BE2C (cell line): ENCODE measurements around the gene MAGED4. TPM values are rescaled to one million over a fixed set of nuclear protein-coding genes. Genes with fewer than 3 reads are reported as not detected.
"Not testable (repeated sequence)": the region's sequence is repeated elsewhere in the genome, so short reads cannot be mapped to it uniquely, and the experiment has no call there.

Source experiments
- DNase-seq: peaks from one replicate; pipeline ENCODE4 v3.0.0-alpha.2; 2020
- H3K27me3 ChIP-seq: fragments of 250-450 bp; sonication (Bioruptor Pico); 2 replicates; pipeline ENCODE4 v1.5.1; 2020; ENCODE audit warnings: mild to moderate bottlenecking
- H3K36me3 ChIP-seq: fragments of 250-450 bp; sonication (Bioruptor Pico); 2 replicates; pipeline ENCODE4 v1.5.1; 2020; ENCODE audit warnings: mild to moderate bottlenecking
- H3K4me1 ChIP-seq: fragments of 250-450 bp; sonication (Bioruptor Pico); 2 replicates; pipeline ENCODE4 v1.5.1; 2020
- H3K4me3 ChIP-seq: 2 replicates; pipeline ENCODE4 v1.5.1; 2011; ENCODE audit warnings: low read depth, low read length
- H3K9me3 ChIP-seq: fragments of 250-450 bp; sonication (Bioruptor Pico); 2 replicates; pipeline ENCODE4 v1.5.1; 2020
- polyA plus RNA-seq: library from polyadenylated mRNA; unstranded; fragments of >200 nt; gene quantifications from one replicate; pipeline ENCODE4 v1.2.1, GENCODE V29; 2012; ENCODE audit warnings: low read depth, missing spikeins; ENCODE audit not compliant: insufficient read length, insufficient read depth
- TF ChIP-seq, protein P1 (sequence below): IDR thresholded peaks from 2 replicates; pipeline ENCODE4 v1.5.1; 2012; ENCODE audit warnings: mild to moderate bottlenecking, low read depth, low read length

MAGED4 gene, protein sequence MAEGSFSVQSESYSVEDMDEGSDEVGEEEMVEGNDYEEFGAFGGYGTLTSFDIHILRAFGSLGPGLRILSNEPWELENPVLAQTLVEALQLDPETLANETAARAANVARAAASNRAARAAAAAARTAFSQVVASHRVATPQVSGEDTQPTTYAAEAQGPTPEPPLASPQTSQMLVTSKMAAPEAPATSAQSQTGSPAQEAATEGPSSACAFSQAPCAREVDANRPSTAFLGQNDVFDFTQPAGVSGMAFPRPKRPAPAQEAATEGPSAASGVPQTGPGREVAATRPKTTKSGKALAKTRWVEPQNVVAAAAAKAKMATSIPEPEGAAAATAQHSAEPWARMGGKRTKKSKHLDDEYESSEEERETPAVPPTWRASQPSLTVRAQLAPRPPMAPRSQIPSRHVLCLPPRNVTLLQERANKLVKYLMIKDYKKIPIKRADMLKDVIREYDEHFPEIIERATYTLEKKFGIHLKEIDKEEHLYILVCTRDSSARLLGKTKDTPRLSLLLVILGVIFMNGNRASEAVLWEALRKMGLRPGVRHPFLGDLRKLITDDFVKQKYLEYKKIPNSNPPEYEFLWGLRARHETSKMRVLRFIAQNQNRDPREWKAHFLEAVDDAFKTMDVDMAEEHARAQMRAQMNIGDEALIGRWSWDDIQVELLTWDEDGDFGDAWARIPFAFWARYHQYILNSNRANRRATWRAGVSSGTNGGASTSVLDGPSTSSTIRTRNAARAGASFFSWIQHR
- polyA plus RNA-seq = 10.9 TPM

DNA sequence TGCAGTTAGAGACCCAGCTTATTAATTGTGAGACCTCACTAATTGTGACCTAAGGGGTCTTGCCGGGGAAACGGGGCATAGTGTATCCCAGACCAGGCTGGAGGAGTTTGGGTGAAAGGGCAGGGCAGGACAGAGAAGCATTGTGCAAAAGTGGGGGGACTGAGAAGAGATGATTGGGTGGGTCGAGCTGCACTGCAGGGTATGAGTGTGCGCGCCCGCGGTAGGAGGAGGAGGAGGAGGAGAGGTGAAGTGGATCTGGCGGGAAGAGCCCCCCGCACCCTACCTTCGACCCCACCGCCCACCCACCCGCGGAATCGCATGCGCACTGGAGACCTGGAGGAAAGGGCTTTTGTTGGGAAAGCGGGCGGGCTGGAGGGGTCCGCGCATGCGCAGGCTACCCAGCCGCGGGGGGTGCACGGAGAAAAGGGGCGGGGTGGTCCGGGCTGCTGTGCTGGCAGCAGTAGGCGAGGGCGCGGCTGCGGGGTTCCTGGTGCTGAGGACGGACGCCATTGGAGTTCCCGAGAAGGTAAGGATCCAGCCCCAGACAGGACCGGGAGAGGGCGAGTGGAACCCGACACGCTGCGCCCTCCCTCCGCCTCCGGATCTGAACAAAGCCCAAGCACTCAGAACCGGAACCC, at the start of gene MAGED4:
Gene MAGED4, plus strand, starts transcription at position 449 of the 638 bp plus-strand sequence. CDS start 1,035 bp downstream, outside the sequence.
- not testable (repeated sequence) for DNase-seq, H3K36me3 ChIP-seq, H3K9me3 ChIP-seq, H3K4me3 ChIP-seq, H3K27me3 ChIP-seq, H3K4me1 ChIP-seq

DNA sequence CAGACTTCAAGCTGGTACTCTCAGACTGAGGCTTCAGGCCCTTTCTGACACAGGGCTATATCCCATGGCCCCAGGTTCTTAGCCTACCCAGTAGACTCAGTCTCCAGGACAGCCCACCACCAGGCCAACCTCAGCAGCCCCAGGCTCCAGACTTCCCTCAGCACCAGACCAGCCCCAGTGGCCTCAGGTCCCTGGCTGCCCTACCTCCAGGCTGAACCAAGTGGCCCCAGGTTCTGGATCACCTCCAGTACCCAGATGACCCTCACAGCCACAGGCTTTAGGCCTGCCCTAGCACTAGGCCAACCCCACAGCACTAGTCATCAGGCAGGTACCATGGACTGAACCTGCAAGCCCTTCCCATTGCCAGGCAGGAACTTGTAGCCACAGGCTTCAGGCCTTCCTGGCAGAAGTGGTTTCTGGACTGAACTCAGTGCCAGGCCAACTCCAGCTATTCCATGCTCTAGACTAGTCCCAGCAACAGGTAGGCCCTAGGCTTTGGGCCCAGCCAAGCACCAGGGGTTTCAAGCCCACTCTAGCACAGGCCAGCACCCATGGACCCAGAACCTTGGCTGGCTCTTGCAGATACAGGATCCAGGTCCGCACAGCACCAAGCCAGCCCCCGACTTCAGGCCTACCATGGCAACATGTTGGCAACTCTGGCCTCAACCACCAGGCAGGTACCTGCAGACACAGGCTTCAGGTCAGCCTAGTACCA, 45.7 kb upstream of the MAGED4 start:
- H3K9me3 ChIP-seq = no peaks in the 10 kb centered on the region
- TF ChIP-seq, protein P1, sequence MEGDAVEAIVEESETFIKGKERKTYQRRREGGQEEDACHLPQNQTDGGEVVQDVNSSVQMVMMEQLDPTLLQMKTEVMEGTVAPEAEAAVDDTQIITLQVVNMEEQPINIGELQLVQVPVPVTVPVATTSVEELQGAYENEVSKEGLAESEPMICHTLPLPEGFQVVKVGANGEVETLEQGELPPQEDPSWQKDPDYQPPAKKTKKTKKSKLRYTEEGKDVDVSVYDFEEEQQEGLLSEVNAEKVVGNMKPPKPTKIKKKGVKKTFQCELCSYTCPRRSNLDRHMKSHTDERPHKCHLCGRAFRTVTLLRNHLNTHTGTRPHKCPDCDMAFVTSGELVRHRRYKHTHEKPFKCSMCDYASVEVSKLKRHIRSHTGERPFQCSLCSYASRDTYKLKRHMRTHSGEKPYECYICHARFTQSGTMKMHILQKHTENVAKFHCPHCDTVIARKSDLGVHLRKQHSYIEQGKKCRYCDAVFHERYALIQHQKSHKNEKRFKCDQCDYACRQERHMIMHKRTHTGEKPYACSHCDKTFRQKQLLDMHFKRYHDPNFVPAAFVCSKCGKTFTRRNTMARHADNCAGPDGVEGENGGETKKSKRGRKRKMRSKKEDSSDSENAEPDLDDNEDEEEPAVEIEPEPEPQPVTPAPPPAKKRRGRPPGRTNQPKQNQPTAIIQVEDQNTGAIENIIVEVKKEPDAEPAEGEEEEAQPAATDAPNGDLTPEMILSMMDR = no peak
- H3K4me3 ChIP-seq = no peak overlapping the region
- no peaks in the 10 kb centered on the region for H3K27me3 ChIP-seq
- no peaks in the 10 kb centered on the region for H3K4me1 ChIP-seq
- no peak for DNase-seq
- H3K36me3 ChIP-seq = no peaks in the 10 kb centered on the region

DNA sequence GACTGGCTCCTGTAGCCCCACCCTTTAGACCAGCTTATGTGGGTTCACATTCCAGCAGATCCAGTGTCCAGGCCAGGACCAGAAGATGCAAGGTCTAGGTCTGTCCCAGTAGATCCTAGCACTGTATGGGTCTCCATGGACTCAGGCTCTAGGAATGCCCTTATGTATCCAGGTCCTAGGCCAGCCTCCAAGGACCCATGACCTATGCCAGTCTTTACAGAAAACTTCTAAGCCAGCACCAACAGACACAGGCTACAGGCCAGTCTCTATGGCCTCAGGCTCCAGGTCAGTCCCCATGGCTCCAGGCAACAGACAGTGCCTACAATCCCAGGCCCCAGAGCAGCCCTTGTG, 45.2 kb upstream of the MAGED4 start:
- TF ChIP-seq, protein P1 = no peak
- DNase-seq = no peak
- no peaks in the 10 kb centered on the region for H3K36me3 ChIP-seq
- H3K27me3 ChIP-seq = no peaks in the 10 kb centered on the region
- no peaks in the 10 kb centered on the region for H3K4me1 ChIP-seq
- H3K9me3 ChIP-seq = no peaks in the 10 kb centered on the region
- no peak overlapping the region for H3K4me3 ChIP-seq

DNA sequence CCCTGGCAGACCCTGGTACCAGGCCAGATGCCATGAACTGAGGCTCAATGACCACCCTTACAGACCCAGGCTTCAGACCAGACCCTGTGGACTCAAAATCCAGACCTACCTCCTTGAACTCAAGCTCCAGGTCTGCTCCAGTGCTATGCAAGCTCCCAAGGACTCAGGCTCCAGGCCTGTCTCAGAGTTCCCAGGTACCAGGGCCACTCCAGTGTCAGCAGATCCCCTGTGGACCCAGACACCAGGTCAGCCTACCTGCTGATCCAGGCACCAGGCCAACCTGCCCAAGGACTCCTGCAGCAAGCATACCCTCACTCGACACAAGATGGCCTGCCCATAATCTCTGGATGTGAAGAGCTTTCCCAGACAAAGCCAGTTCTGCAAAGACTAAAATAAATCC, 44.7 kb upstream of the MAGED4 start:
- no peaks in the 10 kb centered on the region for H3K9me3 ChIP-seq
- no peak for DNase-seq
- H3K4me1 ChIP-seq = no peaks in the 10 kb centered on the region
- no peak overlapping the region for H3K4me3 ChIP-seq
- H3K36me3 ChIP-seq = no peaks in the 10 kb centered on the region
- TF ChIP-seq, protein P1 = no peak
- no peaks in the 10 kb centered on the region for H3K27me3 ChIP-seq

DNA sequence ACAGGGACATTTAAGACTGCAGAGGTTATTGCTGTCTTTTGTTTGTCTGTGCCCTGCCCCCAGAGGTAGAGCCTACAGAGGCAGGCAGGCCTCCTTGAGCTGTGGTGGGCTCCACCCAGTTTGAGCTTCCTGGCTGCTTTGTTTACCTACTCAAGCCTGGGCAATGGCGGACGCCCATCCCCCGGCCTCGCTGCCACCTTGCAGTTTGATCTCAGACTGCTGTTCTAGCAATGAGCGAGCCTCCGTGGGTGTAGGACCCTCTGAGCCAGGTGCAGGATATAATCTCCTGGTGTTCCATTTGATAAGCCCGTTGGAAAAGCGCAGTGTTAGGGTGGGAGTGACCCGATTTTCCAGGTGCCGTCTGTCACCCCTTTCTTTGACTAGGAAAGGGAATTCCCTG, 34.0 kb upstream of the MAGED4 start:
- H3K9me3 ChIP-seq, H3K36me3 ChIP-seq, H3K4me3 ChIP-seq, H3K27me3 ChIP-seq, H3K4me1 ChIP-seq, DNase-seq: not testable (repeated sequence)

DNA sequence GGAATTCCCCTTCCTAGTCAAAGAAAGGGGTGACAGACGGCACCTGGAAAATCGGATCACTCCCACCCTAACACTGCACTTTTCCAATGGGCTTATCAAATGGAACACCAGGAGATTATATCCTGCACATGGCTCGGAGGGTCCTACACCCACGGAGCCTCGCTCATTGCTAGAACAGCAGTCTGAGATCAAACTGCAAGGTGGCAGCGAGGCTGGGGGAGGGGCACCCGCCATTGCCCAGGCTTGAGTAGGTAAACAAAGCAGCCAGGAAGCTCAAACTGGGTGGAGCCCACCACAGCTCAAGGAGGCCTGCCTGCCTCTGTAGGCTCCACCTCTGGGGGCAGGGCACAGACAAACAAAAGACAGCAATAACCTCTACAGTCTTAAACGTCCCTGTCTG, 24.5 kb upstream of the MAGED4 start:
- not testable (repeated sequence) for H3K4me1 ChIP-seq, H3K27me3 ChIP-seq, DNase-seq, H3K36me3 ChIP-seq, H3K4me3 ChIP-seq, H3K9me3 ChIP-seq

DNA sequence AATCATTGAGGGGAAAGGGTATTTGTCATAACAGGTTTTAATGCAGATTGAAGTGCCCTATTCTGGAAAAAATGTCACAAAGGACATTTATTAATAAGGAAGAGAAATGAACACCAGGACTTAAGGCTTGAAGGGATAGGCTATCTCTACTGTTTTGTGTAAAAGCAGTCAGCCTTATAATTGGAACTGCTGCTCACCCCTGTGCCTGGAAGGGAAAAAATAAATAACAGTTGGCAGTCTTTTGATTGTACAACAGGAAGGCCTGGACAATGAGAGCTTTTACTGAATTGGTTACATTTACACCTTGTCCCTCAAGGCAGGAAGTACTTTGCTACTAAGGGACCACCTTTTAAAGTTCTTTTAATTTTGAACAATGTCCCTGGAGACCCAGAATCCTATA, 17.8 kb upstream of the MAGED4 start:
- no peak overlapping the region for H3K4me3 ChIP-seq
- H3K36me3 ChIP-seq = no peaks in the 10 kb centered on the region
- no peak for DNase-seq
- H3K9me3 ChIP-seq = no peaks in the 10 kb centered on the region
- H3K4me1 ChIP-seq = no peaks in the 10 kb centered on the region
- no peaks in the 10 kb centered on the region for H3K27me3 ChIP-seq
- TF ChIP-seq, protein P1 = no peak

DNA sequence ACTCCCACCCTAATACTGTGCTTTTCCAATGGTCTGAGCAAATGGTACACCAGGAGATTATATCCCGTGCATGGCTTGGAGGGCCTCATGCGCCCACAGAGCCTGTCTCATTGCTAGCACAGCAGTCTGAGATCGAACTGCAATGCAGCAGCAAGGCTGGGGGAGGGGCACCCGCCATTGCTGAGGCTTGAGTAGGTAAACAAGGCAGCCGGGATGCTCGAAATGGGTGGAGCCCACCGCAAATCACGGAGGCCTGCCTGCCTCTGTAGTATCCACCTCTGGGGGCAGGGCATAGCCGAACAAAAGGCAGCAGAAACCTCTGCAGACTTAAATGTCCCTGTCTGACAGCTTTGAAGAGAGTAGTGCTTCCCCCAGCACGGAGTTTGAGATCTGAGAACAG, 13.6 kb upstream of the MAGED4 start:
- not testable (repeated sequence) for H3K4me1 ChIP-seq, H3K27me3 ChIP-seq, H3K36me3 ChIP-seq, H3K4me3 ChIP-seq, DNase-seq, H3K9me3 ChIP-seq

DNA sequence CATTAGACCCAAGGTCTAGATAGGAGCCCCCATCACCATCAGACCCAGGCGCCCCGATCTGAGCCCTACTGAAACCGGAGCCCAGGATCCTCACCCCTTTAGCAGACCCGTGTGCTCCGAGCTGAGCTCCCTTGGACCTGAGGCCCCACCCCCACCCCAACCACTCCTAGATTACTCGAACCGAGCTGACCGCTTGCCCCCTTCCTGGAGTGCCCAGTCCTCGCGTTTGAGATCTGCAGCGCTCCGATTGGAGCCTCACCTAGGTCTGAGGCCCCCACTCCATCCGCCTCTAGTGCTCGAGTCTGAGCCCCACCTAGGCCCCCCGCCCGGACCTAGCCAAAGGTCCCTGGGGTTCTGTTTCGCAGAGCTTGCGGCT, 378 bp downstream of the MAGED4 start:
- not testable (repeated sequence) for H3K4me1 ChIP-seq, H3K27me3 ChIP-seq, DNase-seq

DNA sequence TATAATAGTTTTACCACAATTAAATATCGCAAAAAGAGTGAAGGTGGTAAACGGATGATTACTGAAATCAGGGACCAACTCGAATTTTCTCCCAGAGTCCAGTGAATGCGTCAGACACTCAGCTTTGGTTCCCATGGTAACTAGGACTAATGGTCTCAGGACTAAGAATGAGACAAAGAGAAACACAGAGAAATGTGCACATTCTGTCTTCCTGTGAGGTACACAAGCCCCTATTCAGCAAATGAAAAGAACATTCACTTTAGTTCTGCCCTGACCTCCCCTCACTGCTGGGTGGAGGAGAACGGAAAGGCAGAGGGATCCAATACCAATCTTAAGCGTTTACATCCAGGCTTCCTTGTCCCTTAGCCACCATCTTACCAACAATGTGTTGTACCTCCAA, 26.7 kb downstream of the MAGED4 start:
- H3K4me3 ChIP-seq, H3K36me3 ChIP-seq, H3K9me3 ChIP-seq, H3K27me3 ChIP-seq, H3K4me1 ChIP-seq, DNase-seq: not testable (repeated sequence)

More for the DNA sequence above, 378 bp downstream of the MAGED4 start:
- H3K9me3 ChIP-seq, H3K4me3 ChIP-seq, H3K36me3 ChIP-seq: not testable (repeated sequence)
